Stimulated activated CD4-positive, alpha-beta T cell treated with anti-CD3 and anti-CD28 coated beads, Interleukin-15, amount 100 ng/mL, for 48 hours (primary cell): Measurements from ENCODE around the gene MBD4.
"Not testable (repeated sequence)": the region's sequence is repeated elsewhere in the genome, so short reads cannot be mapped to it uniquely, and the experiment has no call there.

Experiments
- DNase-seq, 2 donors: peaks; one replicate each; pipeline ENCODE4 v3.0.0-alpha.2; 2020; ENCODE audit warnings: low read depth in 2 of 2

MBD4 gene

DNA sequence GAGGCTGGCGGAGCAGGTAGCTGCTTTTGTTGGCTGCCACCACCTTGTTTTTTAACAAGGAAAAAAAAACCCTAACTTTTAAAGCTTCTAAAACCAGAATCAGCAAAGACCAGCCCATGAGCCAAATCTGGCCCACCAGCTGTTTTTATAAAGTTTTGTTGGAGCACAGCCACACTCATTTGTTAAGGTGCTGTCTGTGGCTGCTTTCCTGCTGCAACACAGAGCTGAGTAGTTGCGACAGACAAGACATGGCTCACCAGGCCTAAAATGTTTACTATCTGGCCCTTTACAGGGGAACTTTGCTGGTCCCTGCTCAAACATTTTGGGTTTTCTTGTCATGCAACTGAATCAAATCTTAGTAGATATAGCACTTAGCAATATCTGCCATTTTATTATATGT lies 30.2 kb downstream of the MBD4 start:
- DNase-seq = no peak

DNA sequence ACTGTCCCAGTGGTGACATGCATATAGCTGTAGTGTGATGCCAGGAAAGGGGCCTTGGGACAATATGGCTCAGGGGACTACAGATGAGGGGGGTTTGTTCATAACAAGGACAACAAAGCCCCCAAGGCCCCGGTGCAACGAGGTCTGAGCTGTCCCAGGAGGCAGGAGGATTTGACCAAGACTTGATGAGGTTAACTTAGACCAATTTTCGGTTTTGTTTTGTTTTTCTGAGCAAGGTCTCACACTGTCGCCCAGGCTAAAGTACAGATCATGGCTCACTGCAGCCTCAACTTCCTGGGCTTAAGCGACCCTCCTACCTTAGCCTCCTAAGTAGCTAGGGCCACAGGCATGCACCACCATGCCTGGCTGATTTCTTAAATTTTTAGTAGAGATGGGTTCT lies 35.1 kb downstream of the MBD4 start:
- DNase-seq = no peak

GRCh38 chr3:129404130-129404529 lies 35.6 kb downstream of the MBD4 start:
- DNase-seq = no peak

GRCh38 chr3:129403450-129403849 lies 36.3 kb downstream of the MBD4 start:
- no peak for DNase-seq

DNA sequence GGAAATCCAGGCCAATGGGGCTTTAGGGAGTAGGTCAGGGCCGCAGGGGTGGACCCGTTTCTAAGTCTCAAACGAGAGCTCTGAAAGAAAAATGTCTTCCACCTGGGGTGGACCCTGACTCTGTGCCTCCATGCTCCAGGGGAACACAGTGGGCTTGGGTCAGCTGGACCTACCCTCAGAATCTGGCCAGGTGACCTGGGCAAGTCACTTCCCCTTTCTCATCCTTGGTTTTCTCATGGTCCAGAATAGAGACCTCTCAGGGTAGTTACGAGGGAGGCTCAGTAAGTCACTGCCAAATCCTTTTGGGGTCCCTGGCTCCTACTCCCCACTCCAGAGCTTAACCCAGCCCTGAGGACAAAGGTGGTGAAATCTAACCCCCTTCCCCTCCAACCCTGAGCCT lies 37.1 kb downstream of the MBD4 start:
- no peak for DNase-seq

GRCh38 chr3:129402210-129402609 lies 37.5 kb downstream of the MBD4 start:
- no peak for DNase-seq

GRCh38 chr3:129399895-129400357 lies 39.8 kb downstream of the MBD4 start:
- DNase-seq = no peak

- peak; percentile 49 to 64 for DNase-seq
These were observed 40.4 kb downstream of the MBD4 start for GRCh38 chr3:129399145-129399894.

DNA sequence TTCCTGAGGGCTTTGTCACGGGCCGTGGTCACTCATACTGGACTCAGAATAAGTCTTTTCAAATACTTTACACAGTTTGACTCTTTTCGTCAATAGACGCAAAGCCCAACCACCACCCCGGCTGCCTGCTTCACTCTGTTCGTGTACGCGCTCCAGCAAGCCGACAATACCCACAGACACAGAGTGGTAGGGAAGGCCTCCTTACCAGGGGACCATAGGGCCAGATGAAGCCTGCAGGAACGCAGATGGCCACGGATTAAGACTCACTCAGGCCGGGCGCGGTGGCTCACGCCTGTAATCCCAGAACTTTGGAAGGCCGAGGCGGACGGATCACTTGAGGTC lies 41.0 kb downstream of the MBD4 start:
- DNase-seq = no peak

GRCh38 chr3:129393760-129394564 lies 45.8 kb downstream of the MBD4 start:
- DNase-seq = not testable (repeated sequence)

GRCh38 chr3:129393271-129393670 lies 46.5 kb downstream of the MBD4 start:
- no peak for DNase-seq

DNA sequence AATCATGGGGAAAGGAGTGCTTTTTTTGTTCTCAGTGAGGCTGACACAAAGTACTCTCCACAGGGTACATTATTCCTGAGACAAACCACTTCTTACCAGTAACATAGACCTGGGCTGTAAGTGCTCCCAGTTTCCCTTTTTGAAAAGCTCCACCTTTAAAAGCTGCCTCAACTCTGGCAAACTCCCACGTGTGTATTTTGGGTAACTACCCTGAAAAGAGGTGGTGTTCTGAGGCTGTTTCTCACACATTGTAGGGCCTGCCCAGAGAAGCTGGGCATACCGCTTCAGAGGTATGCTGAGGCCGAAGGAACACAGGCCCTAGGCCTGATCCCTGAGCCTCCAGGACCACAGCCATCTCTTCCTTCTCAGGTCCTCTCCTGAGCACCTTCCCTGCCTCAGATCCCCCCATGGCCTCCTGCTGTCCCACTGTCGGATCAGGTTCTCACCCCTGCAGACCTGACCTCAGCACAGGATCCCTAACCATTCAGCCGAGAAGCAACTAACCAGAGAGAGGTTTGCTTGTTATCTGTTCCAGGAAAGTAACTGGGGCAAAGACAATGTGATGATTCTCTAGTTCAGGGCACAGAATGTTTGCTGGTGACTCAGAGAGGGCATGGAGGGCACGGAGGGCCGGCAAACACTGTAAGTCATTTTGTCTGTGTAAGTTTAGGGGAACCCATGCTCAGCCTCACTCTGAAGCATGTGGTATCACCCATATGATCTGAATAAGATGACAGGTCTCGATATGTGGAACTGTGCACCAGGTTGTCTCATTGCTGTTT lies 47.5 kb downstream of the MBD4 start:
- DNase-seq = not testable (repeated sequence)

GRCh38 chr3:129391583-129391982 lies 48.2 kb downstream of the MBD4 start:
- not testable (repeated sequence) for DNase-seq

DNA sequence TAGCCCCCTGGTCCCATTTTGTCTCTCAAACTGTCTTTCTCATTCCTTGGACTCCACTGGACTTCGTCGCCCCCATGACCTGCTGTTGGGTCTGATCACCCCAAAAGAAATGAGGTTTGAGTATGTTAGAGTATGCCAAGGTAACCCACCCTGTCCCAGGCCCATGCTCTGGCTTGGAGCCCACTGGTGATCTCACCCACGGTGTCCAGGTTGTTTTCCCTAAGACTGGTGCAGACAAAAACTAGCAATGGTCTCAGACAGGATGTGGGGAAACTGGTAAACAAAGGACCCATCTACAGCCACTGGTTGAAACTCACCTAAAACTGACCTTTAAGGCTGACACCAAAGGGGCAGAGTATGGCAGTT lies 50.2 kb downstream of the MBD4 start:
- no peak for DNase-seq

DNA sequence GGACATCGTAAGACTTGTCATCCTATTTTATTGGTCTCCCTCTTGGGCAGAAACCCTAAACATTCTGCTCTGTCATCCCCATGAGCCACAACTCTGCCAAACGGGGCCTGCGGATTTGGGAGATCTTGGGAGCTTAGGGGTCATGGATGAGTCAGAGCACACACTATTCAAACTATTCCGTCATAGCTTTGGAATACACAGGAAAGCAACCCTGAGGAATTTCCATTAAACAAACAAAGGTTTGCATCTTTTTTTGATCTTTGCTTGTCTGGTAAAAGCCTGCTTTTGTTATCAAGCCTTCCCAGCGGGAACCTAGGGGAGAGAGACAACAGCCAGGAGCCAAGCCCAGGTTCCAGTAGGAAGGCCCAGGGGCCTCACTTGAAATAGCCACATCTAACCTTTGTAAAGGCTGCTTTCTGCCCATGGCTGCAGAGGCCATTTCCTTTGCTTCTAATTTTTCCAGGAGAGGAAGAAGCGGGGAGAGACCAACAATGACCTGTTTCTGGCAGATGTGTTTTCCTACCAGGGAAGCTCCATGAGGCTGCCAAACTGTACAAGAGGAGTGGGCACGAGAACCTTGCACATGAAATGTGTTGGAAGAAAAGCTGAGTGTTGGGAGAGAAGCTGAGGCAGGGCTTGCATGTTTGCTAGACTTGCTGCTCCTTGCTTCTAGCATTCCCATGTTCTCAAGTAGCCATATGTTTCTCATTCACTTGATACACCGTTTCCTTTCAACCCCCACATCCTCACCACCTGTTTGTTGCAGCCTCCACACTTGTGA lies 50.8 kb downstream of the MBD4 start:
- not testable (repeated sequence) for DNase-seq

- DNase-seq = no peak
These were observed 52.3 kb downstream of the MBD4 start for GRCh38 chr3:129387487-129387886.

- no peak for DNase-seq
These were observed 52.8 kb downstream of the MBD4 start for GRCh38 chr3:129386984-129387383.

GRCh38 chr3:129385507-129385906 lies 54.2 kb downstream of the MBD4 start:
- DNase-seq = not testable (repeated sequence)

DNA sequence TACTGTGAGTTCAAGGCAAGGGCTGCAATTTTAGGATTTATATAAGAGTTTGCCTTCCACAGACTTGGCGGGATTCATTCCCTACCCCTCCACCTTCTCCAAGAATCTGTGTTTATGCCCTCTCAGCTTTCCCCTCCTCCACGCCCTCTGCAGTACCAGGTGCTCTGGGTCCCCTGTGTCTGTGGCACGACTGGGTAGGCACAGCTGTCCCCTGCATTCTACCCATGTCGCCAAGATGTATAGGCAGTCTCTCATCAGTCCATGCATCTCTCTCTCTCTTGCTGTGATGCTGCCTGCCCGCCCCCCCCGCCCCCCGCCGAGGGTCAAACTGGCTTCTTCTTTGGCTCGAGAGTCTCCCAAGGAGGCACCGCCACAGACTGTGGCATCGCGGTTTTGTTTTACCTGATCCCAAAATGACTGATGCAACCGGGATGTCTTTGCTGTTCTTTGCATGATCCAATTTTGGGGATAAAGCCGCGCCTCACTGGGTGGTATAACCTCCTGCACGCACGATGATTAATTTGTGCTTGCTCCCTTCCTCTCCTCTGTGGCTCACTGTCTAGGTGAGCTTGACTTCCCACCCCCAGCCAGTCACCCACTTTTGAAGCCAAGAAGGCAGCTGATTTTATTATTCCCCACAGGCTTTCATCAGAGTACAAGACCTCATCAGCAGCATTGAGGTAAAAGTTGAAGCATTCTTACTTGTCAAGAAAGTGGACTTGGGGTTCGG lies 55.0 kb downstream of the MBD4 start:
- DNase-seq = no peak

- DNase-seq = not testable (repeated sequence)
These were observed 55.6 kb downstream of the MBD4 start for GRCh38 chr3:129384103-129384502.

DNA sequence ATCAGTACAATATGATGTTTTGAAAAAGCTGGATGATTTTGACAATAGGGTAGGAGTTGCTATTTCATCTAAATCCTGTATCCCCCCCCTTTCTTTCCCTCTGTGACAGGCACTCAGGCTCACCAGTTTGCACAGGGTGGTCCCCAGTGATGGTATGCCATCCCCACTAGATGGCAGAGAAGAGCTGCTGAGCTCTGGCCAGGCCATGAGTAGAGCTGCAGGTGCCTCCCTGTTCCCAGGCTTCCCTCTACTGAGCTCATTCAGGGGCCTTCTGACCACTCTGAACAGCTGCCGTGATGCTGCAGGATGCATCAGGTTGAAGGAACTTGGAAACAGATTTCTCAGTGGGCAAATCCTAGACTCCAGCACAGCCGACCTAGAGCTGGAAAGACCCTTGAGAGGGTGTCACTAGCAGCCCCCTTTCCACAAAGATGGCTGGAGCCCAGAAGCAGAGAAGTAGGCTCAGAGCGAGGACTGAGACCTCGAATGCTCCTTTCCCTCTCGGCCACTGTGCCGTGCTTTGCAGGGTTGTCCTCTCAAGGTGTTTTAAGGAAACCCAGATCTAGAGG lies 56.4 kb downstream of the MBD4 start:
- DNase-seq = peak; percentile 26 to 29
